WERI-Rb-1 (cell line): Measurements from ENCODE around the gene PDILT.
"Not testable (repeated sequence)": the region's sequence is repeated elsewhere in the genome, so short reads cannot be mapped to it uniquely, and the experiment has no call there.

Experiments
- DNase-seq: peaks from one replicate; pipeline ENCODE4 v3.0.0-alpha.2; 2020
- H3K27ac ChIP-seq: fragments of 250-450 bp; sonication (Bioruptor Pico); 2 replicates; pipeline ENCODE4 v1.5.1; 2020; ENCODE audit warnings: mild to moderate bottlenecking, moderate library complexity
- H3K27me3 ChIP-seq: fragments of 250-450 bp; sonication (Bioruptor Pico); 2 replicates; pipeline ENCODE4 v1.5.1; 2021; ENCODE audit warnings: mild to moderate bottlenecking, low read depth, moderate library complexity; ENCODE audit not compliant: insufficient read depth, severe bottlenecking
- H3K36me3 ChIP-seq: fragments of 250-450 bp; sonication (Bioruptor Pico); 2 replicates; pipeline ENCODE4 v1.5.1; 2020; ENCODE audit warnings: mild to moderate bottlenecking, moderate library complexity
- H3K4me3 ChIP-seq: 2 replicates; pipeline ENCODE4 v1.5.1; 2011; ENCODE audit warnings: low read depth, mild to moderate bottlenecking, control low read depth, low read length
- H3K9me3 ChIP-seq: fragments of 250-450 bp; sonication (Bioruptor Pico); 2 replicates; pipeline ENCODE4 v1.5.1; 2021; ENCODE audit warnings: mild to moderate bottlenecking, moderate library complexity; ENCODE audit not compliant: severe bottlenecking
- CTCF ChIP-seq: IDR thresholded peaks from 2 replicates; pipeline ENCODE4 v1.5.1; 2011; ENCODE audit warnings: low read depth, mild to moderate bottlenecking, control low read depth, inconsistent platforms, low read length

Gene PDILT

GRCh38 chr16:20404637-20405036 lies at the start of gene PDILT:
PDILT (minus strand) TSS chr16:20404737; CDS start chr16:20399300, 5,437 bp downstream.
- Histone ChIP-seq H3K36me3 (no peaks in the 10 kb centered on the region), H3K4me3 (no peak within 1 kb of the TSS), H3K27ac (no peak within 1 kb of the TSS), H3K9me3 (no peaks in the 10 kb centered on the region), H3K27me3 (peaks cover 88% of the 10 kb centered on the region)
- no peak for DNase-seq
- TF ChIP-seq CTCF, result no peak

GRCh38 chr16:20453633-20454032 lies 49.1 kb upstream of the PDILT start:
- not testable (repeated sequence) for DNase-seq, H3K27me3 ChIP-seq, H3K27ac ChIP-seq, H3K36me3 ChIP-seq, H3K9me3 ChIP-seq, H3K4me3 ChIP-seq

- not testable (repeated sequence) for H3K27me3 ChIP-seq, H3K4me3 ChIP-seq, DNase-seq, H3K9me3 ChIP-seq, H3K36me3 ChIP-seq, H3K27ac ChIP-seq
These were observed 46.8 kb upstream of the PDILT start, which contains the start of gene ACSM2A for GRCh38 chr16:20451364-20451763. ACSM2A (plus strand) TSS chr16:20451521; CDS start chr16:20460115, 8,594 bp downstream.

- not testable (repeated sequence) for DNase-seq, H3K27ac ChIP-seq, H3K36me3 ChIP-seq, H3K27me3 ChIP-seq, H3K4me3 ChIP-seq, H3K9me3 ChIP-seq
These were observed 42.3 kb upstream of the PDILT start for GRCh38 chr16:20446652-20447393.

GRCh38 chr16:20441859-20442258 lies 37.3 kb upstream of the PDILT start:
- not testable (repeated sequence) for H3K27me3 ChIP-seq, H3K9me3 ChIP-seq, H3K27ac ChIP-seq, DNase-seq, H3K4me3 ChIP-seq, H3K36me3 ChIP-seq

- Histone ChIP-seq H3K4me3 (no peak overlapping the region), H3K36me3 (no peaks in the 10 kb centered on the region), H3K27ac (no peak overlapping the region), H3K27me3 (no peaks in the 10 kb centered on the region), H3K9me3 (no peaks in the 10 kb centered on the region)
- TF ChIP-seq CTCF, result no peak
- no peak for DNase-seq
These were observed 36.7 kb upstream of the PDILT start for GRCh38 chr16:20441191-20441590.

- not testable (repeated sequence) for H3K36me3 ChIP-seq
These were observed 36.2 kb upstream of the PDILT start for GRCh38 chr16:20440731-20441130.

GRCh38 chr16:20439820-20440231 lies 35.3 kb upstream of the PDILT start:
- not testable (repeated sequence) for DNase-seq, H3K27ac ChIP-seq, H3K4me3 ChIP-seq, H3K9me3 ChIP-seq, H3K36me3 ChIP-seq
- peaks cover 12% of the 10 kb centered on the region for H3K27me3 ChIP-seq

More at GRCh38 chr16:20440731-20441130, 36.2 kb upstream of the PDILT start:
- not testable (repeated sequence) for DNase-seq, H3K4me3 ChIP-seq, H3K27ac ChIP-seq, H3K9me3 ChIP-seq, H3K27me3 ChIP-seq

- H3K27ac ChIP-seq, H3K36me3 ChIP-seq, DNase-seq, H3K4me3 ChIP-seq, H3K9me3 ChIP-seq: not testable (repeated sequence)
- peaks cover 19% of the 10 kb centered on the region for H3K27me3 ChIP-seq
These were observed 34.4 kb upstream of the PDILT start for GRCh38 chr16:20438950-20439349.
